H1 (cell line): ENCODE measurements around the gene HRH2. TPM values are rescaled to one million over a fixed set of nuclear protein-coding genes. Genes with fewer than 3 reads are reported as not detected.

Source experiments
- BACH1 ChIP-seq: IDR thresholded peaks from 2 replicates; pipeline ENCODE4 v1.6.1; 2012; ENCODE audit warnings: low read length, improper control_type of control experiment
- CBX8 ChIP-seq: fragments of 300-800, 300-1000 bp; sonication (generic); IDR thresholded peaks from 2 replicates; pipeline ENCODE4 v1.7.1; 2016; ENCODE audit warnings: low read depth, low read length, borderline replicate concordance
- CHD1 ChIP-seq: IDR thresholded peaks from 2 replicates; pipeline ENCODE4 v1.6.1; 2012; ENCODE audit warnings: low read depth, low read length, improper control_type of control experiment
- CHD2 ChIP-seq: IDR thresholded peaks from 2 replicates; pipeline ENCODE4 v1.6.1; 2012; ENCODE audit warnings: low read length, improper control_type of control experiment
- CHD7 ChIP-seq: fragments of 300-600 bp; sonication (generic); IDR thresholded peaks from 2 replicates; pipeline ENCODE4 v1.7.1; 2012; ENCODE audit warnings: low read length, moderate library complexity, mild to moderate bottlenecking, inconsistent platforms; ENCODE audit not compliant: insufficient replicate concordance
- HDAC2 ChIP-seq, 2 experiments: fragments of 300-600 bp in 1 of 2; sonication (generic) in 1 of 2; IDR thresholded peaks; 2 replicates each; pipeline ENCODE4 v1.6.1; 2011 to 2012; ENCODE audit warnings: low read depth in 2 of 2, low read length in 2 of 2, mild to moderate bottlenecking in 2 of 2, moderate library complexity in 2 of 2, borderline replicate concordance in 1 of 2, inconsistent platforms in 1 of 2
- MAX ChIP-seq: IDR thresholded peaks from 2 replicates; pipeline ENCODE4 v1.6.1; 2012; ENCODE audit warnings: inconsistent platforms
- PHF8 ChIP-seq: fragments of 200-600 bp; sonication (generic); conservative IDR thresholded peaks from 2 replicates; pipeline ENCODE4 v1.7.1; 2012; ENCODE audit warnings: low read depth, mild to moderate bottlenecking, inconsistent platforms, low read length, moderate library complexity
- POLR2A ChIP-seq, 2 experiments: IDR thresholded peaks; 1 replicate in 1 of 2; 2 replicates in 1 of 2; pipeline ENCODE4 v1.6.1; 2011; ENCODE audit warnings: low read depth in 2 of 2, low read length in 2 of 2, mild to moderate bottlenecking in 2 of 2; ENCODE audit errors: control extremely low read depth in 1 of 2
- POLR2AphosphoS5 ChIP-seq: IDR thresholded peaks from 2 replicates; pipeline ENCODE4 v1.6.1; 2011; ENCODE audit warnings: low read depth, low read length
- RFX5 ChIP-seq: IDR thresholded peaks from 2 replicates; pipeline ENCODE4 v1.6.1; 2011; ENCODE audit warnings: low read depth, low read length, improper control_type of control experiment, borderline replicate concordance
- TAF1 ChIP-seq: IDR thresholded peaks from 2 replicates; pipeline ENCODE4 v1.6.1; 2011; ENCODE audit warnings: mild to moderate bottlenecking, low read depth, low read length
- TAF7 ChIP-seq: optimal IDR thresholded peaks from 2 replicates; pipeline ENCODE3; 2011; ENCODE audit warnings: low read depth, mild to moderate bottlenecking, inconsistent platforms, low read length, moderate library complexity, borderline replicate concordance
- polyA plus RNA-seq, 7 experiments: library from polyadenylated mRNA; depleted of rRNA in 3 of 7; stranded (reverse) in 5 of 7; unstranded in 2 of 7; fragments of >200 nt in 5 of 7; fragments of 200-250 nt in 2 of 7; gene quantifications; 1 replicate in 5 of 7; 2 replicates in 1 of 7; 4 replicates in 1 of 7; pipeline versions ENCODE4 v1.2.1 to v1.2.3, GENCODE V29; 2011 to 2013; ENCODE audit warnings: missing spikeins in 2 of 7, mixed read lengths in 2 of 7
- total RNA-seq: library from RNA; stranded (reverse); fragmentation: NEBNext Ultra II Directional; extraction: Animal tissue kit (Norgen Biotek cat#: 25700); gene quantifications from 2 replicates; pipeline ENCODE4 v1.2.1, GENCODE V29; 2021

Gene HRH2
- total and polyA plus RNA-seq, 2 of the 8 experiments (the other 6 are each of a cell fraction or from before 2014, with no cell fraction given): 7.8 to 8.1 TPM

GRCh38 chr5:175748650-175749049 is 90.8 kb downstream of the HRH2 start (continued):
- TF ChIP-seq CHD7 (no peak), CBX8 (no peak), RFX5 (no peak), MAX (no peak), POLR2AphosphoS5 (no peak), HDAC2 (IDR thresholded peaks at IDR 0.05; ENCODE audit: borderline replicate concordance in 1 of 2, low read depth in 2 of 2, low read length in 2 of 2) (no peak), CHD2 (no peak), TAF7 (no peak), PHF8 (no peak), POLR2A (IDR thresholded peaks at IDR 0.05; ENCODE audit: control extremely low read depth in 1 of 2, low read depth in 2 of 2, low read length in 2 of 2) (no peak), BACH1 (no peak), TAF1 (no peak), CHD1 (no peak)
